Measurements from ENCODE around the gene HS3ST1.

DNA sequence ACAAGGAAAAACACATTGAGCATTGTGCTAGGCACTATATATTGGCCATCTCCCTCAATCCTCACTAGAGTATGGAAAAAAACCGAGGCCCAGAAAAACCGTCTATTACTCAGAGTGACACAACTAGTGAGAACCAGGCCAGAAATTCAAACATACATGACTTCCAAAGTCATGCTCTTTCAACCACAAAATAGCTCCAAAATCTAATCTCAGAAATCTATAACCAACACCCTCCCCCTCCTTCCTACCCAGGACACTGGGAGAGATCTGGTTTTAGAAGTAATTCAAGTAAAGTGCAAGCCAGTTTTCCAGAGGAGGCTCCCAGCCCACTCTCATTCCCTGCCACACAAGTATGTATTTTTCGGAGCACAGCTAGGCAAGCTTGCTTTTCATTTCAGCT, 7.6 kb downstream of the HS3ST1 start:
- TF ChIP-seq TCF7L2 (IDR thresholded peaks at IDR 0.05; ENCODE audit: low read depth, low read length) (no peak), POLR2AphosphoS5 (IDR thresholded peaks at IDR 0.05; ENCODE audit: low read depth, low read length) (no peak)
- TF ChIP-seq, protein P1, sequence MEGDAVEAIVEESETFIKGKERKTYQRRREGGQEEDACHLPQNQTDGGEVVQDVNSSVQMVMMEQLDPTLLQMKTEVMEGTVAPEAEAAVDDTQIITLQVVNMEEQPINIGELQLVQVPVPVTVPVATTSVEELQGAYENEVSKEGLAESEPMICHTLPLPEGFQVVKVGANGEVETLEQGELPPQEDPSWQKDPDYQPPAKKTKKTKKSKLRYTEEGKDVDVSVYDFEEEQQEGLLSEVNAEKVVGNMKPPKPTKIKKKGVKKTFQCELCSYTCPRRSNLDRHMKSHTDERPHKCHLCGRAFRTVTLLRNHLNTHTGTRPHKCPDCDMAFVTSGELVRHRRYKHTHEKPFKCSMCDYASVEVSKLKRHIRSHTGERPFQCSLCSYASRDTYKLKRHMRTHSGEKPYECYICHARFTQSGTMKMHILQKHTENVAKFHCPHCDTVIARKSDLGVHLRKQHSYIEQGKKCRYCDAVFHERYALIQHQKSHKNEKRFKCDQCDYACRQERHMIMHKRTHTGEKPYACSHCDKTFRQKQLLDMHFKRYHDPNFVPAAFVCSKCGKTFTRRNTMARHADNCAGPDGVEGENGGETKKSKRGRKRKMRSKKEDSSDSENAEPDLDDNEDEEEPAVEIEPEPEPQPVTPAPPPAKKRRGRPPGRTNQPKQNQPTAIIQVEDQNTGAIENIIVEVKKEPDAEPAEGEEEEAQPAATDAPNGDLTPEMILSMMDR (IDR thresholded peaks at IDR 0.05): no peak

Measured in Panc1 (cell line).